HG03159 (cell line): ENCODE measurements around the gene SLC25A3.

Experiments
- ATAC-seq: cut with Tn5 transposase; IDR thresholded peaks from one replicate; pipeline ENCODE4 v1.9.1; 2021; ENCODE audit warnings: mild to moderate bottlenecking, moderate library complexity; ENCODE audit not compliant: unreplicated experiment

The SLC25A3 gene

DNA sequence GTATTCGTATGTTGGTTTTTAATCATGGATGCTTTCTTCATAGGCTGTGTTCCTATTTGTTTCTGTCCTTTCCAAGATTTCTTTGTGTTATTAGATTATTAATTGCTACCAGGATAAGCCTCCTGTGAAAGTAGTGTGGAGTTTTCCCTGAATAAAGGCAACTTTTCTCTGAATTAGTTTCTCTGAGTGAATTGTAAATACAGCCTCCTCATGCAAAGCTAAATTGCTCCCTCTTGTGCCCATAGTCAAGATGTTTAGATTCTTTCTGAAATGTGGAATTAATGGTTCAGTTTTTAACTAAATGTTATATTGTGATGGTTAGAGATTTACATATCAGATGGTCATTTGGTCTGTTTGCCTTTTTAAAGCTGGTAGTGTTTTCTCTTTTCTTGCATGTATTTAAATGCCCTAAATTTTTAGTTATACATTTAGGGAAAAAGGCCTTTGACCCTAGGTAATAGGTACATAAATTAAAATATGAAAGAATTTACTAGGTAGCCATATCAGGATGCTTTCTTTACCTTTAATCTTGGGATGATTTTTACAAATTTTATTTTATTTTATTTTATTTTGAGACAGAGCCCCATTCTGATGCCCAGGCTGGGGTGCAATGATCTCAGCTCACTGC, 60.5 kb downstream of the SLC25A3 start:
- ATAC-seq = no peak
